ENCODE data around the gene ANKRD11.
"Not testable (repeated sequence)": the region's sequence is repeated elsewhere in the genome, so short reads cannot be mapped to it uniquely, and the experiment has no call there.

GRCh38 chr16:89390224-89390583, 100.2 kb downstream of the ANKRD11 start:
- TF ChIP-seq CTCF (IDR thresholded peaks at IDR 0.05; ENCODE audit: low read length); EZH2 (optimal IDR thresholded peaks at IDR 0.05; ENCODE audit: low read depth, low read length); EZH2phosphoT487 (IDR thresholded peaks at IDR 0.05; ENCODE audit: low read length): not testable (repeated sequence)

Measured in MM.1S (cell line).